MM.1S (cell line): ENCODE results near the gene C1orf116.

Experiments used
- DNase-seq: peaks from one replicate; pipeline ENCODE4 v3.0.0-alpha.2; 2015
- H2AFZ ChIP-seq: fragments of 300-600 bp; sonication (generic); 2 replicates; pipeline ENCODE4 v1.6.0; 2016; ENCODE audit warnings: antibody characterized with exemption, low read length
- H3F3A ChIP-seq: fragments of 300-600 bp; sonication (generic); 2 replicates; pipeline ENCODE4 v1.6.1; 2016; ENCODE audit warnings: mild to moderate bottlenecking, antibody characterized with exemption, low read length, moderate library complexity, mixed read lengths; ENCODE audit not compliant: insufficient read depth
- H3K27ac ChIP-seq: fragments of 300-600 bp; sonication (generic); 2 replicates; pipeline ENCODE4 v1.5.1; 2016; ENCODE audit warnings: mild to moderate bottlenecking, low read length
- H3K27me3 ChIP-seq: fragments of 300-600 bp; sonication (generic); replicated peaks from 2 replicates; pipeline ENCODE4 v1.6.0; 2016; ENCODE audit warnings: low read length; ENCODE audit not compliant: insufficient read depth
- H3K36me3 ChIP-seq: fragments of 300-600 bp; sonication (generic); replicated peaks from 2 replicates; pipeline ENCODE4 v1.6.1; 2016; ENCODE audit warnings: mild to moderate bottlenecking, low read length, mixed read lengths; ENCODE audit not compliant: insufficient read depth
- H3K4me1 ChIP-seq: fragments of 300-600 bp; sonication (generic); 2 replicates; pipeline ENCODE4 v1.6.1; 2016; ENCODE audit warnings: low read length, mixed read lengths
- H3K4me2 ChIP-seq: fragments of 300-600 bp; sonication (generic); 2 replicates; pipeline ENCODE4 v1.6.0; 2016; ENCODE audit warnings: low read depth, low read length
- H3K4me3 ChIP-seq: fragments of 300-600 bp; sonication (generic); 2 replicates; pipeline ENCODE4 v1.5.1; 2016; ENCODE audit warnings: low read length, mixed read lengths
- H3K79me2 ChIP-seq: fragments of 300-600 bp; sonication (generic); 2 replicates; pipeline ENCODE4 v1.6.1; 2016; ENCODE audit warnings: mixed run types, low read length, mixed read lengths
- H3K9ac ChIP-seq: fragments of 300-600 bp; sonication (generic); 2 replicates; pipeline ENCODE4 v1.6.1; 2016; ENCODE audit warnings: low read length, mixed read lengths
- H3K9me2 ChIP-seq: fragments of 300-600 bp; sonication (generic); replicated peaks from 2 replicates; pipeline ENCODE4 v1.6.1; 2016; ENCODE audit warnings: mild to moderate bottlenecking, low read length, mixed read lengths; ENCODE audit not compliant: insufficient read depth
- H3K9me3 ChIP-seq: fragments of 300-600 bp; sonication (generic); replicated peaks from 2 replicates; pipeline ENCODE4 v1.6.1; 2016; ENCODE audit warnings: mild to moderate bottlenecking, low read length, mixed read lengths; ENCODE audit not compliant: insufficient read depth
- H4K20me1 ChIP-seq: fragments of 300-600 bp; sonication (generic); 2 replicates; pipeline ENCODE4 v1.6.1; 2016; ENCODE audit warnings: mild to moderate bottlenecking, low read length, moderate library complexity, mixed read lengths; ENCODE audit not compliant: insufficient read depth
- CTCF ChIP-seq: fragments of 300-600 bp; sonication (generic); IDR thresholded peaks from 2 replicates; pipeline ENCODE4 v1.5.1; 2016; ENCODE audit warnings: antibody characterized with exemption, low read length, mixed read lengths
- EZH2 ChIP-seq: fragments of 300-600 bp; sonication (generic); optimal IDR thresholded peaks from 2 replicates; pipeline ENCODE3; 2017; ENCODE audit warnings: low read depth, mild to moderate bottlenecking, antibody characterized with exemption, low read length, mixed read lengths
- EZH2phosphoT487 ChIP-seq: fragments of 300-600 bp; sonication (generic); IDR thresholded peaks from 2 replicates; pipeline ENCODE4 v1.6.1; 2018; ENCODE audit warnings: antibody characterized with exemption, low read length

The C1orf116 gene

DNA sequence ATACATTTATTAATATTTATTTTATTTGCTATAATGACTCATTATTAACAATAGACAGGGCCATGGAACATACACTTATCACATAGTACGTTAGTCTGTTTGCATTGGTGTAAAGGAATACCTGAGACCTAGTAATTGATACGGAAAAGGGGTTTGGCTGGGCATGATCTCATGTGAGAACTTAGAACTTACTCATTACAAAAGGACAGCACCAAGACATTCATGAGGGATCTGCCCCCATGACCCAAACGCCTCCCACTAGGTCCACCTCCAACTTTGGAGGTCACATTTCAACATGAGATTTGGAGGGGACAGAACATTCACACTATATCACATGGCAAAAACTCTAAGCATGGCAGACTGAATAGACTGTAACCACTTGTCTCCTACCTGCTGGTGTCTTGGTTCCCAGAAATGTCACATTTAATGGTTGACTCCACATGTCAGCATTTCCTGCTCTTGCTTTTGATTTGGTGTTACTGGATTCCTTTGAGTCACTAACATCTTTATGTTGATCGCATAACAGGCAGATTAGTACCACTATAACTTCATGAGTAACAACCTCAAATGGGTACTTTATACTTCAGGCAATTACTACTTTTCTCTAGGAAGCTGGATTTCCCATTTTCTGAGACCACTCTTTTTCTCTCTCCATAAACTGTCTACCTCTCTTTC, 3.5 kb upstream of the C1orf116 start:
- Histone ChIP-seq H3K79me2 (no peaks in the 10 kb centered on the region), H2AFZ (no peak overlapping the region), H3F3A (0 out of 2 replicates have a peak, but pooled peaks cover under 1% of the 10 kb centered on the region), H3K27me3 (peaks cover 33% of the 10 kb centered on the region), H3K9me3 (no peaks in the 10 kb centered on the region), H3K4me2 (no peak overlapping the region), H3K4me3 (no peak overlapping the region), H4K20me1 (peaks cover 4% of the 10 kb centered on the region; the same call in 1 of the 2 replicates), H3K36me3 (no peaks in the 10 kb centered on the region), H3K27ac (no peak overlapping the region), H3K9ac (no peak overlapping the region), H3K9me2 (no peaks in the 10 kb centered on the region), H3K4me1 (peaks cover 2% of the 10 kb centered on the region; the same call in 1 of the 2 replicates)
- no peak for DNase-seq
- no peak for TF ChIP-seq EZH2phosphoT487
- TF ChIP-seq EZH2, result no peak

DNA sequence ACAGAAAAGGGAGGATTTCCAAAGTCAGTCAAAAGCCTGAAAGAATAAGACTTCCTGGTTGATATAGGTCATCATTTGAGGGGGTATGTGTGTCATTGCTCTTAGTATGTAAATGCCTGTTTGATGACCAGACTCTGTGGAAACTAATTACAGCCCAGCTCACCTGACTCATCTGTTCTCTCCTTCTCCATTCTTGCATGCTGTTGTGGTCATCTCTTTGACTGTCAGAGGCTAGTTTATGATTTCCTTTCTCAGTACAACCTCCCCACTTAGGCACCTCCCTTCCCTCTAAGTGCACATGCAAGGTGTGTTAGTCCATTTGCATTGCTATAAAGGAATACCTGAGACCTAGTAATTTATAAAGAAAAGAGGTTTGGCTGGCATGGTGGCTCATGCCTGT, 2.4 kb upstream of the C1orf116 start:
- TF ChIP-seq EZH2 (no peak), CTCF (no peak), EZH2phosphoT487 (no peak)
- no peak overlapping the region for H3K27ac ChIP-seq

GRCh38 chr1:207034208-207034607, 1.7 kb upstream of the C1orf116 start:
- H4K20me1 ChIP-seq, result peaks cover 4% of the 10 kb centered on the region; the same call in 1 of the 2 replicates
- no peak overlapping the region for H3K27ac ChIP-seq
- H3K79me2 ChIP-seq, result no peaks in the 10 kb centered on the region
- peaks cover 46% of the 10 kb centered on the region for H3K27me3 ChIP-seq
- no peaks in the 10 kb centered on the region for H3K9me3 ChIP-seq
- no peak for TF ChIP-seq EZH2
- TF ChIP-seq CTCF, result no peak
- TF ChIP-seq EZH2phosphoT487, result no peak
- H3K9me2 ChIP-seq, result no peaks in the 10 kb centered on the region
- no peaks in the 10 kb centered on the region for H3K36me3 ChIP-seq
- H3F3A ChIP-seq, result peaks cover 11% of the 10 kb centered on the region; the same call in 1 of the 2 replicates
- no peak for DNase-seq
- H3K4me3 ChIP-seq, result no peak overlapping the region
- H3K9ac ChIP-seq, result no peak overlapping the region
- H3K4me2 ChIP-seq, result no peak overlapping the region
- peaks cover 6% of the 10 kb centered on the region; the same call in 1 of the 2 replicates for H3K4me1 ChIP-seq
- no peak overlapping the region for H2AFZ ChIP-seq

More for the DNA sequence above, 2.4 kb upstream of the C1orf116 start:
- no peaks in the 10 kb centered on the region for H3K9me2 ChIP-seq
- no peak overlapping the region for H3K4me3 ChIP-seq
- H3K4me2 ChIP-seq, result no peak overlapping the region
- no peaks in the 10 kb centered on the region for H3K9me3 ChIP-seq
- H3K4me1 ChIP-seq, result peaks cover 6% of the 10 kb centered on the region; the same call in 1 of the 2 replicates
- H3K79me2 ChIP-seq, result no peaks in the 10 kb centered on the region
- peaks cover 11% of the 10 kb centered on the region; the same call in 1 of the 2 replicates for H3F3A ChIP-seq
- peaks cover 4% of the 10 kb centered on the region; the same call in 1 of the 2 replicates for H4K20me1 ChIP-seq
- no peak overlapping the region for H3K9ac ChIP-seq
- peaks cover 38% of the 10 kb centered on the region for H3K27me3 ChIP-seq
- H3K36me3 ChIP-seq, result no peaks in the 10 kb centered on the region
- DNase-seq, result no peak
- H2AFZ ChIP-seq, result no peak overlapping the region

GRCh38 chr1:207033302-207033701, 746 bp upstream of the C1orf116 start:
- H3K4me2 ChIP-seq, result no peak overlapping the region
- H3F3A ChIP-seq, result peaks cover 11% of the 10 kb centered on the region; the same call in 1 of the 2 replicates
- H3K27me3 ChIP-seq, result peaks cover 55% of the 10 kb centered on the region
- no peak overlapping the region for H3K4me3 ChIP-seq
- H3K9me3 ChIP-seq, result no peaks in the 10 kb centered on the region
- no peak for TF ChIP-seq CTCF
- TF ChIP-seq EZH2, result no peak
- TF ChIP-seq EZH2phosphoT487, result no peak
- H3K27ac ChIP-seq, result no peak overlapping the region
- H3K9me2 ChIP-seq, result no peaks in the 10 kb centered on the region
- peaks cover 4% of the 10 kb centered on the region; the same call in 1 of the 2 replicates for H4K20me1 ChIP-seq
- H3K4me1 ChIP-seq, result peaks cover 6% of the 10 kb centered on the region; the same call in 1 of the 2 replicates
- DNase-seq, result no peak
- no peak overlapping the region for H2AFZ ChIP-seq
- H3K9ac ChIP-seq, result no peak overlapping the region
- H3K36me3 ChIP-seq, result no peaks in the 10 kb centered on the region
- no peaks in the 10 kb centered on the region for H3K79me2 ChIP-seq
